Bone marrow (tissue), 2 donors: ENCODE results near the gene HNRNPUL1.
"Not testable (repeated sequence)": the region's sequence is repeated elsewhere in the genome, so short reads cannot be mapped to it uniquely, and the experiment has no call there.

Source experiments
- DNase-seq, 2 donors: peaks; one replicate each; lab custom pipeline; 2025; lab: John Stamatoyannopoulos, UW

HNRNPUL1 gene

DNA sequence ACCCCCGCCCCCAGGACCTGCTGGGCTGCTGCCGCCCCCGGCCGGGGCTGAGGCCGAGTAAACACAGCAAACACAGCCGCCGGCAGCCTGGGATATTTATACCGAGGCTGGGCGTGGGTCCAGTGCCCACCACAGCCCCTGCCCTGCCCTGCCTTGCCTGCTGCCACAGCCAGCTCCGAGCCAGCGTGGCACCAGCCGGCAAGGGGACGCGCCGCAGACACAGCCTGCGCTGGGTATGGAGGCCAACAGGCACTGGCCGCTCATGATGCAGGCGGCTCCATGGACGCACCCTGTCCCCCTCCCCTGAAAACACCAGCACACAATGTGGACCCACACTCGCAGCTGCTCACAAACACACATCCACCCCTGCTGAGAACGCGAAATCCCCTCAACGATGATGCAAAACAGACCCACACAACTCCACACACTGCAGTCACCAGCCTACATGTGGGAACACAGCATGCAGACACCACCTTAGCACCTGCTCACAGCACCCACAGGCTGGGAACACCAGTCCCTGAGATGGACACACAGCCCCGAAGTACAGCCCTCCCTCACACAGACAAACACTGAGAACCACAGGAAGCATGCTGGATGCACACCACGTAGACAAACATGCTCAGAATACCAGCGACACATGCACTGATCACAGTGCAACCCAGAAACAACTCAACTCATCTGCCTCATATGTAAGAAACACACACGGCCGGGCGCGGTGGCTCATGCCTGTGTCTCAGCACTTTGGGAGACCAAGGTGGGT is 62.0 kb downstream of the HNRNPUL1 start:
- DNase-seq = no peak

DNA sequence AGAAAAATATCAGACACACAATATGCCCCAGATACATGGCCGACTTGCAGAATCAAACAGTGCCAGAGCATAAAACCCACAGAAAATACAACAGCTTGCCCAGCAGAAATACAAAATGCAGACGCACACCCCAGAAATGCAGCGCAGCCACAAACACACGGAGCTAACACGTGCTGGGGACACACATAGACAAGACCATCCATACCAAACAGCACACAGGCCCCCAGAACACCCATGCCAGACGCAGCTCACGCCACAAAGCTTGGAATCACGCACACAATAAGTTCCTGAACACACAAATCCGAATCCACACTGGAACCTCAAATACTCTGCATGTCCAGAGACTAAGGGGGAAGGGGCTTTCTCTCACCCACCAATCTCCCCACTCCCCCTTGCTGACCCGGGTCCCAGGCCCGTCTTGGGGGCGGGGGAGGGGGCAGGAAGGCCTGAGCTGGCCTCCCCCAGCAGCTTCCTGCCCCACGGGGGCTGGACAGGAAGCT is 63.0 kb downstream of the HNRNPUL1 start:
- DNase-seq = no peak

DNA sequence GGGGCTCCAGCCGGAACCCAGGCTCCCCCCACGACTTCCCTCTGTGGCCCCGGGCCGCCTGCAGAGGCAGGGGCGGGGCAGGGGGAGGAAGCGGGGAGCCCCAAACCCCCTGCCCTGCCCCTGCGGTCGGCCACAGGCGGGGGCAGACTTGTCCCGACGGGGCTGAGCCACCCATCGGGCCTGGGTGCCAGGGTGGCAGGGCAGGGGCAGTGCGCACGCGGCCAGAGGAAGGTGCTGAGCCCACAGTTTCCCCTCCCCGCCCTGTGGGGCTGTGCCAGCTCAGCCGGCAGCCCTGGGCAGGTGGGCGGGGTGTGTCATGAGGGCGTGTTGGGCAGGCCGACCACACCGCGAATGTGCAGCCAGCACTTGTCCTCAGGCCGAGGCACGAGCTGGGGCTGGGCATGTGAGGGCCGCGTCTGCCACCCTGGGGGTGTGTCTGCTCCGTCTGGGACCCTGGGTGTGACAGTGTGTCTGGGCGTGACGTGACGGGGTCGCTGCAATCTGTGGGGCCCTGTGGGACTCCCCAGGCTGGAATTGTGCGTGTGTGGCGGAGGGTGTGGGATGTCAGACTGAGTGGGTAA is 63.5 kb downstream of the HNRNPUL1 start:
- DNase-seq = peak; percentile 71 to 73

DNA sequence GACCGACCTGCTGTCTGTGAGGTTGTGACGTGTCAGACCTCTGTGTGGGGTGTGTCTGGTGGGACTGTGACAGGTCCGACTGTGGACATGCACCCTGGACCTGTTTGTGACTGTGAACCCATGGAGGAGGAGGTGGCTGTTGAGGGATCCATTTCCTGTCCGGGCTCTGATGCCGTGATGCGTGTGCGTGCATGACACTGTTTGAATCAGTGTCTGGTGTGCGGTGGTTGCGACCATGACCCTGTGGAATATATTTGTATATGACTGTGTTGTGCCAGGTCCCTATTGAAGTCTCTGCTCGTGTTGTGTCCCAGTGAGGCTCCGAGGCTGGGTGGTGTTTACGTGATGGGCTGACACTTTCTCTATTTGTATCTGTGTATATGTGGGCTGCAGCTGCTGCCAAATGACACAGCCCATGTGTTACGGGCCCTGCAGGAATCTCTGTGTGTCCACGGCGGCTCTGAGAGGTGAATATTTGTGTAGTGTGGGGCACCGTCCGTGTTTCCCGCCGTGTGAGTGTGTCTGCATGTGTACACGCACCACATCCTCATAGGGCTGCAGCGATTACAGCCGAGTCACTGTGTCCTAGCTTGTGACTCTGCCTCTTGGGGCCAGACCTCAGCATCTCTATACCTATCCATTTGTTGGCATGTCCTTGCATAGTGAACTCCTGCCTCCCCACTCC is 64.1 kb downstream of the HNRNPUL1 start:
- peak in 1 of 2 donors; percentile 64 for DNase-seq

DNA sequence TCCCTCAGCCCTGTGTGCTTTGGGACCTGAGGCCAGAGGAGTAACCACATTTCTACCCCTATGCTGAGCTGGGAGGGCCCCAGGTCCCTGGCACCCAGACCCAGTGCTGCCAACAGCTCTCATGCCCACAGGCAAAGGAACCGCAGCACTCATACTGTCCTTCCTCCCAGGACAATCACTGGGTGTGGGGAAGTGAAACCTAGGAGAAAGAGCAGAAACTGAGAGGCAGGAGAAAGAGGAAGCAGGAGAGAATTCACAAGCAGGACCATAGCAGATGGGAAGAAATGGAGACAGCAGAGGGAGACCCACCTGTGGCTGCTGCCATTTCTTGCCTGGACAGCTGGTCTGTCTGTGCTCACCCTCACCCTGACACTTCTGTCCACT is 64.7 kb downstream of the HNRNPUL1 start:
- DNase-seq = peak; percentile 46 to 62

DNA sequence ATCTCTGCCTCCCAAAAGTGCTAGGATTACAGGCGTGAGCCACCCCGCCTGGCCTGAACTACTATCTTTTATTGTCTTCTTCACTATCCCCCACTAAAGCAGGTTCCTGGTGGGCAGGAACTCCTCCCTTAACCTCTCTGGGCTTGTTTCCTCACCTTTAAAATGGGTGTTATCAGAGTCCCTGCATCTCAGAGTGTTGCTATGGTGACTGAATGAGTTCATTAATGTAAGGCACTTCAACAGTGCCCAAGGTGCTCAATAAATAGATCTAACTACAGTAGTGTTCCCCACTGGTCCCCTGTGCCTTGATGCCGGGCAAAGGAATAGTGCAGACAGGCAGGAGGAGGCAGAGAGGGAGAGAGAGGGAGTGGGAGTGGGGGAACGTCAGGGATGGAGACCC is 66.3 kb downstream of the HNRNPUL1 start:
- DNase-seq = no peak

DNA sequence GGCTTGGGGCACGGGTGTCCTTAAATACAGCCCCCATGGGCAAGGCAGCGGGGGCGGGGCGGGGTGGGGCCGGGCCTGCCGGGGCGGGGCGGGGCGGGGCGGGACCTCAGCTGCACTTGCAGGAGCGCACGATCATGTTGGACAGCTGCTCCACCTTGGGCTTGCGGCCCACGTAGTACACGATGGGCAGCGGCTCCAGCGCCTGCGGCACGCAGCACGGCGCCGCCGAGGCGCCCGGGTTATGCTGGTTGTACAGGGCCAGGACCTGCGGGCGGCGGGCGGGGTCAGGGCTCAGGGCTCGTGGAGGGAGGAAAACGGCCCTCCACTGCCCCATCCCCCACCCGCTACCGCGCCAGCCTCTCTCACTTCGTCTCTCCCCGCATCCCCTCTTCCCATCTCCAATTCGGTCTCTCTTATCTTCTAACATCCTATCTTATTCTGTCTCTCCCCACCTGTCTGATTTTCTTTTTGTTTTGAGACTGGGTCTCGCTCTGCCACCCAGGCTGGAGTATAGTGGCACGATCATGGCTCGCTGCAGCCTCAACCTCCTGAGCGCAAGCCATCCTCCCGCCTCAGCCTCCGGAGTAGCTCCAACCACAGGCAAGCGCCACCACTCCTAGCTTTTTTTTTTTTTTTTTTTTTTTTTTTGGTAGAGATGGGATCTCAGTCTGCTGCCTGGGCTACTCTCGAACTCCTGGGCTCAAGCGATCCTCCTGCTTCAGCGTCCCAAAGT is 66.9 kb downstream of the HNRNPUL1 start:
- no peak for DNase-seq

DNA sequence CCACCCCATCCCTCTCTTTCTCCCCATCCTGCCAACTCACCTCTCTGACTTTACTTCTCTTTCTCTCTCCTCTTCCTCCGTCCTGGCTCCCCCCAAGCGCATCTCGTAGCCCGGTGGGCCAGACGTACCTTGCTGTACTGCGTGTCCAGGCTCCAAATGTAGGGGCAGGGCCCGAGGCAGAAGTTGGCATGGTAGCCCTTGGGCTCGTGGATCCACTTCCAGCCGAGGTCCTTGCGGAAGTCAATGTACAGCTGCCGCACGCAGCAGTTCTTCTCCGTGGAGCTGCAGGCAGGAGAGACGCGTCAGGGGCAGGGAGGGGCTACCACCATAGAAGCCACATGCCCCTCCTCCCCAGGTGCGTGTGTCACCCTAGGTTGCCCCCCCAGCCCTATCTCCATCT is 67.8 kb downstream of the HNRNPUL1 start:
- DNase-seq = no peak

DNA sequence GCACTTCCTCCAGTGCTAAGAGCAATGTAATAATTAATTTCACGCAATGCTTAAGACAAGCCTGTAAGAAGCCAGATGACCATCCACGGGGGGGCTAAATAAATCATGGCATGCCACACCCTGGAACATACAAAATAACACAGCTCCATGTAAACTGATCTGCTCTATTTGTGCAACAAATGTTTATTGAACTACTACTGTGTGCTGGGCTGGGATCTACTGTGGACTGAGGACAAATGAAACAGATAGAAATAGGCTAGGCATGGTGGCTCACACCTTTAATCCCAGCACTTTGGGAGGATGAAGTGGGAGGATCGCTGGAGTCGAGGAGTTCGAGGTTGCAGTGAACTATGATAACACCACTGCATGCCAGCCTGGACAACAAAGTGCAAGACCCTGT is 68.3 kb downstream of the HNRNPUL1 start:
- DNase-seq = no peak

DNA sequence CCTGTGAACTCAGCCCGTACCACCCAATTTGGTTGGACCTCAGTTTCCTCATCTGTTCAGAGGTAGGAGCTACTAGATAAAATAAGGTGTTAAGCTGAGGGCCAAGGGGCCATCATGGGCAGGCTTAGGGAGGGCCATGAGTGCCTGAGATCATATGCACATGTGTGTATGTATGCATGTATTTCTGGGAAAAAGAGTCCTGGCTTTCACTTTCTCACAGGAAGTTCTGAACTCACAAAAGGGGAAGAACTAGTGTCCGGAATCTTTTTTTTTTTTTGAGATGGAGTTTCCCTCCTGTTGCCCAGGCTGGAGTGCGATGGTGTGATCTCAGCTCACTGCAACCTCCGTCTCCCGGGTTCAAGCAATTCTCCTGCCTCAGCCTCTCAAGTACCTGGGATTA is 70.6 kb downstream of the HNRNPUL1 start:
- peak in 1 of 2 donors; percentile 56 for DNase-seq

DNA sequence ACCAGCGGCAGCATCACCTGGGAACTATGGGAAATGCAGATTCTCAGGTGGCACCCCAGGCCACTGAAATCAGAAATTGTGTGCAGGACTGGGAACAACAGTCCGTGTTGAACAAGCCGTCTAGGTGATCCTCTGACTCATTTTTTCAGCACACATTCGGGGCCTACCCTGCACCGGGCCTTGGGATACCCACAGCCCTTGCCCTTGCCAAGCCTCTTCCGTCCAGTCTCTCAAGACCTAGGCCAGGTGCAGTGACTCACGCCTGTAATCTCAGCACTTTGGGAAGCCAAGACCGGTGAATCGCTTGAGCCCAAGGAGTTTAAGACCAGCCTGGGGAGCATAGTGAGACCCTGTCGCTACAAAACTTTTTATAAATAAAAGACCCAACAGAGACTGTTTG is 71.3 kb downstream of the HNRNPUL1 start:
- no peak for DNase-seq

DNA sequence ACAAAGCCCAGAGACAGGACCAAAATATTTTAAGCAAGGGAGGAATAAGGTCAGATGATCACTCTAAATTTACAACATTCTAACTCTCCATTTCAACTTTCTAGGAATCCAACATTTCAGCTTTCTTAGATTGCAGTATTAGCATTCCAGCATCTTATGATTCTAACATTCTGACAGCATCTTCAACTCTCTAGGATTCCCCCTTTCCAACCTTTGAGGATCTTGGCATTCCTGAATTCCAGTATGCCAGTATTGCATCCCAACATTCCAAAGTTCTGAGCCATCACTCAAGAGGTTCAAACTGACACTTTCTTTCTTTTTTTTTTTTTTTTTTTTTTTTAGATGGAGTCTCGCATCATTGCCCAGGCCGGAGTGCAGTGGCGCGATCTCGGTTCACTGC is 75.8 kb downstream of the HNRNPUL1 start:
- DNase-seq = no peak

DNA sequence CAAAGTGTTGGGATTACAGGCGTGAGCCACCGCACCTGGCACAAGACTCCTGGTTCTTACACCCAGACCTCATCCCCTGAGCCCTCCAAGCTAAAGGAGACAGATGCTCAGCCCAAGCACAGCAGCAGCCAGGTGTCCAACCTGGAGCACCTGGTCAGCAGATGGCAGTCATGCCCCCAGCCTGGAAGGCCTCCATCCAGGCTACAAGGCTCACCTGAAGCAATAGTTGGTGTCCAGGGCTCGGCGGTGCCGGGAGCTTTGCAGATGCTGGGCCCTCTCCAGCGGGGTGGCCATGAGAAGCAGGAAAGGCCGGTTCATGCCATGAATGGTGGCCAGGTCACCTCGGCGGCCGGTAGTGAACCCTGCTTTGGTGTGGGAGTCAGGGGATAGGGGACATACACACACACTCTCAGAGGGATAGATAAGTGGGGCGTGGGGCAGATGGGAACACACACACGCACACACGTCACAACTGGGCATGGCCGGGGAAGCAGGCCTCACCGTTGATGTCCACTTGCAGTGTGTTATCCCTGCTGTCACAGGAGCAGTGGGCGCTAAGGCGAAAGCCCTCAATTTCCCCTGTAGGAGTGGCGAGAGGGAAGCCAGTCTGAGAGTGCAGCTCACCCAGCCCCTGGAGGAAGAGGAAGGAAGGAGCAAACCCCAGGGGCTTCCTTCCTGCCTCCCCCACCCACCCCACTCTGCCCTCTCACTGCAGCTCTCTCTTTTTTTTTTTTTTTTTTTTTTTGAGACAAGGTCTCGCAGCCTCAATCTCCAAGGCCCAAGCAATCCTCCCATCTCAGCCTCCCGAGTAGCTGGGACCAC is 77.7 kb downstream of the HNRNPUL1 start:
- DNase-seq = no peak

DNA sequence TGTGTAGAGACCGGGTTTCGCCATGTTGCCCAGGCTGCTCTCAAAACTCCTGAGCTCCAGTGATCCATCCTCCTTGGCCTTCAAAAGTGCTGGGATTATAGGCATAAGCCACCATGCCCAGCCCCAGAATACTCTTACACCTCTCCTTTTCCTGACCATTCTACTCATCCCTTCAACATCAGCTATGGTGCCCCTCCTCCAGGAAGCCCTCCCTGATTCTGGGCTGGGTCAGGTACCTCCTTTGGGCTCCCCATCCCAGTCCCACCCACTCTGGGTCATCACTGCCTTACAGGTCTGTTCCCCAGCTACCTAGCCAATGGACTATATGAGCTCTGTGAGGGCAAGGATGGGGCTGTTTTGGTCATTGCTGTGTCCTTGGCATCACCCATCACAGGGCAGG is 80.0 kb downstream of the HNRNPUL1 start:
- no peak for DNase-seq

DNA sequence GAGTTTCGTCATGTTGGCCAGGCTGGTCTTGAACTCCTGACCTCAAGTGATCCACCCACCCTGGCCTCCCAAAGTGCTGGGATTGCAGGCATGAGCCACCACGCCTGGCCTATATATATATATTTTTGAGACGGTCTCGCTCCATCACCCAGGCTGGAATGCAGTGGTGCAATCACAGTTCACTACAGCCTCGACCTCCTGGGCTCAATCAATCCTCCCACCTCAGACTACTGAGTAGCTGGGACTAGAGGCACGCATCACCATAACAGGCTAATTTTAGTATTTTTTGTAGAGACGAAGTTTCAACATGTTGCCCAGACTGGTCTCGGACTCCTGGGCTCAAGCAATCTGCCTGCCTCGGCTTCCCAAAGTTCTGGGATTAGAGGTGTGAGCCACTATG is 82.7 kb downstream of the HNRNPUL1 start:
- DNase-seq = not testable (repeated sequence)

DNA sequence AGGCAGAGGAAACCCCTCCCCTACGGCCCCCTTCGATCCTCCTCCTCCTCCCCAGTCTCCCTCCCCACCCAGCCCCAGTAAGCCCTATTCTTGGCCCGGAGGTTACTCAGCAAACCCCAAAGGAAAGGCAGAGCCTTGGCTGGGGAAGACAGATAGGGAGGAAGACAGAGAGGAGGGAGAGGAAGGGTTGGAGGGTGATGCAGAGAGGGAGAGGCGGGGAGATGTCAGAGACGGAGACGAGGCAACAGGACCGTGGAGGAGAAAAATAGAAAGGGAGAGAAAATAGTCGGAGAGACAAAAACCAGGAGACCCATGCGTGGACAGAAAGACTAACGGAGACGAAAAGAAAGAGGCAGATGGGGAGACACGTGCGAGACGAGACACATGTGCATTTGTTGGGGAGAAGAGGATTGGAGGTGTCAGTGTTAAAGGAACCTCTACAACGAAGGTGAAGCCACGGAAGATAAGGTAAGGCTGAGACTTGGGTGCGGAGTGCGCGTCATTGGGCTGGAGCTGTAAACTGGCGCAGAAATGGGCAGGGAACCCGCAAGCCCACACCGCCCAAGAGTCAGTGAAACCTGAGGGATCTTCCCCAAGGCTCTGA is 86.7 kb downstream of the HNRNPUL1 start:
- DNase-seq = peak in 1 of 2 donors; percentile 70

DNA sequence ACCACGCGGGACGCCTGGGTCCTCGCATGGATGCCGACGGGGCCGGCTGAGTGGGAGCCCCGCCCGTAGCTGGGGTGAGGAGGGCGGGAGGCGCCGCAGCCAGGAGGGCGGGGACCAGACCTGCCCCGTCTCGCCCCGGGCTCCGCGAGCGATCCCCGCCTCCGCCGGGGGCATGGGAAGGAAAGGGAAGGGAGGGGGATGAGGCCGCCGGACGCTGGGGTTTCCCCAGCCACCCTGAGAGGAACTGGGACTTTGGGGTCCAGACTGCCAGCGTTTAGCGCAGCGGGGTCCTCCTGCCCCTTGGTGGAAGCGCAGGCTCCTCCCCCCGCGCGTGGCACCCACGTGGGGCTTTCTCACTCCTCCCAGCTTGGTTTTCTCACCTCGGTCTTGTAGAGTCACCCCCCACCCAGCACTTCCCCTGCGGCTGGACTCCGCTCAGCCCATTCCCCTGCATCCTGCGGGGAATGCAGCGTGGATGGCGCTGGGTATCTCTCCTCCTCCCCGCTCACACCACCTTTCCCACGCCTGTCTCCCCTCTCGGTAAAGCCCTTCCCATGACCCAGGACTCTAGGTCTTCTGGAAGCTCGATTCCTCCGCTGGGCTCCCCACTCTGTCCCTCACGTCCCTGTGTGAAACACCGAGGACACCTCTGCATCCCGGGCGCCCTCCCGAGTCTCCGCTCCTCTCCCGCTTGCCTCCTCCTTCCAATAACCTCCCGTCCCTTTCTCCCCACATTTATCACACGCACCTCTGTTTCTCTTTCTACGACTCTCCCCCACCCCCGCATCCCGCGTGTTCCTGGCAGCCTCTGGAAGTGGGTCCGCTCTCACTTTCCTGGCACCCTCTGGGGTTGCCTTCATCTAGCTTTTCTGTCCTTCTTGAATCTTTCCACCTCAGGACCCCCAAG is 87.4 kb downstream of the HNRNPUL1 start:
- peak; percentile 62 to 87 for DNase-seq

DNA sequence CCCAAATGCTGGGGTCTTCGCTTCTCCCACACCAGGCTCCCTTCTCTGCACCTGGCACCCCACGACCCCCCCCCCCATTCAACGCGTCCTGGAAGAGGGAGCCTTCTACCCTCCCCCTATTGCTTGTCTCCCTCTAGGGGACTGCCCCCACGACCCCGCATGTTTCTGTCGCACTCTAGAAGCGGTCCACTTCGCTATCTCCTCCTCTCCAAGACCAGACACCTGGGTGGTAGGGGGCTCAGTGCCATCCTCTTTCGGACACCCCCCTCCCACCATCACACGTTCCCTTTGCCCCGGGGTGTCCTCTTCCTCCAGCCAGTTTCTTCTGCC is 88.1 kb downstream of the HNRNPUL1 start:
- DNase-seq = no peak

DNA sequence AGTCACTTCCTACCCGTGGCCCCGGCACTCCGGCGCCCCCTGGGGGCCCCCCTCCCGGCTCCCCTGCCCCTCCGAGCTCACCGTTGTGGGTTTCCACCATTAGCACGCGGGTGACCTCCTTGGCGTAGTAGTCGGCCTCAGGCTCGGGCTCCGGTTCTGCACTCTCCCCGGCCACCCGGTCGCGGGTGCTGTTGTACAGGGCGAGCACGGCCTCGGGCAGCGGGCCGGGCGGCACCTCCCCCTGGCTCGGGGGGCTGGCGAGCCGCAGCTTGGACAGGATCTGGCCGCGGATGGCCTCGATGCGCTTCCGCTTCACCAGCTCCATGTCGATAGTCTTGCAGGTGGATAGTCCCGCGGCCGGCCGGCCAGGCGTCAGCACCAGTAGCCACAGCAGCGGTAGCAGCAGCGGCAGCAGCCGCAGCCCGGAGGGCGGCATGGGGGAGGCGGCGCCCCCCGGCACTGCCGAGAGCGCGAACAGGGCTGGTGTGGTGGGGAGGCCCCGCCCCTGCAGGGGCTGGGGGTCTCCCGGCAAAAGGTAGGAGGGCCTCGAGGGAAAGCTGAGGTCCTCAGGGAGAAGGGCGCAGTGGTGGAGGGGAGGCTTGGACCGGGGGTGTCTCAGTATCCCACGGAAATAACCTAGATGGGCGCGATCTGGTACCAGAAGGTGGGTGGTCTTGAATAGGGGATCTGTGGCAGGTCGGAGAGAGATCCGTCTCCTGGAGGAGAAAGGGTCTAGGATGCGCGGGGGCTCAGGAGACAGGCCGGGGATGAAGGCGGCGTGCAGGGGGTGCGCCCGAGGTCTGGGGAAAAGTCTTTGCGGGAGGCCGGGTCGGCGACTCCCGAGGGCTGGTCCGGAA is 88.7 kb downstream of the HNRNPUL1 start:
- DNase-seq = peak; percentile 48 to 68
